Dedifferentiated amniotic fluid mesenchymal stem cell (primary cell): ENCODE results near the gene P2RX3.
"Not testable (repeated sequence)": the region's sequence is repeated elsewhere in the genome, so short reads cannot be mapped to it uniquely, and the experiment has no call there.

ENCODE experiments used
- DNase-seq: peaks from one replicate; pipeline ENCODE4 v3.0.0-alpha.2; 2016; ENCODE audit errors: extremely low spot score

The P2RX3 gene

GRCh38 chr11:57349491-57350274 lies 11.5 kb downstream of the P2RX3 start:
- no peak for DNase-seq

GRCh38 chr11:57353036-57353435 lies 14.9 kb downstream of the P2RX3 start:
- DNase-seq, result no peak

- no peak for DNase-seq
Measured at GRCh38 chr11:57353446-57353845, 15.3 kb downstream of the P2RX3 start.

GRCh38 chr11:57353852-57354251 lies 15.7 kb downstream of the P2RX3 start:
- no peak for DNase-seq

GRCh38 chr11:57354699-57355098 lies 16.5 kb downstream of the P2RX3 start:
- DNase-seq, result no peak

- DNase-seq, result no peak
Measured at GRCh38 chr11:57356268-57356667, 18.1 kb downstream of the P2RX3 start.

GRCh38 chr11:57357310-57357709 lies 19.2 kb downstream of the P2RX3 start:
- DNase-seq, result no peak

- DNase-seq, result peak; percentile 15
Measured at GRCh38 chr11:57357856-57358255, 19.7 kb downstream of the P2RX3 start.

- DNase-seq, result no peak
Measured at GRCh38 chr11:57358543-57358961, 20.4 kb downstream of the P2RX3 start.

- no peak for DNase-seq
Measured at GRCh38 chr11:57358991-57359390, 20.8 kb downstream of the P2RX3 start.

GRCh38 chr11:57359396-57359795 lies 21.2 kb downstream of the P2RX3 start:
- DNase-seq, result no peak

GRCh38 chr11:57359896-57360690 lies 21.9 kb downstream of the P2RX3 start:
- no peak for DNase-seq

- DNase-seq, result no peak
Measured at GRCh38 chr11:57360991-57361390, 22.8 kb downstream of the P2RX3 start.

- DNase-seq, result not testable (repeated sequence)
Measured at GRCh38 chr11:57361420-57361819, 23.3 kb downstream of the P2RX3 start.

- DNase-seq, result no peak
Measured at GRCh38 chr11:57361926-57362325, 23.8 kb downstream of the P2RX3 start.

- no peak for DNase-seq
Measured at GRCh38 chr11:57363131-57364080, 25.3 kb downstream of the P2RX3 start.

- no peak for DNase-seq
Measured at GRCh38 chr11:57364851-57365660, 26.9 kb downstream of the P2RX3 start.

GRCh38 chr11:57368106-57368844 lies 30.1 kb downstream of the P2RX3 start:
- DNase-seq, result no peak

GRCh38 chr11:57368845-57369232 lies 30.7 kb downstream of the P2RX3 start:
- no peak for DNase-seq

- DNase-seq, result peak; percentile 47
Measured at GRCh38 chr11:57370251-57370650, 32.1 kb downstream of the P2RX3 start.
